ENCODE measurements around the gene CLEC18C.
"Not testable (repeated sequence)": the region's sequence is repeated elsewhere in the genome, so short reads cannot be mapped to it uniquely, and the experiment has no call there.

Gene CLEC18C

DNA sequence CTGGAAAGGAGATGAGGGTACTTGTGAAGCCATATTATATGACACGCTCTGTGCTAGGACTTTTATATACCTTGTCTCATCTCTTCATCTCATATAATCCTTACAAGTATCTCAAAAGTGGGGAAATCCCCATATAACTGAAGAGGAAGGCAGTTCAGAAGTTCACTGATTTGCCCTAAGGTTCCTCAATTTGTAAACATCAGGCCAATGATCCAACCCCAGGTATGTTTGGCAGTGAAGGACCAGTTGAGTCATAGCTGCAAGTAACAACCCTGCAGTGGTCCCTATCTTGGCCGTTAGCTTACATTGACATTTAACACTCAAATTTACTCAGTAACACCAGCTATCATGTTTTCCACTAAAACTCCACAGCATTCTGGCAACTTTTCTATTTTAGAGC is 45.0 kb downstream of the CLEC18C start:
- not testable (repeated sequence) for DNase-seq

DNA sequence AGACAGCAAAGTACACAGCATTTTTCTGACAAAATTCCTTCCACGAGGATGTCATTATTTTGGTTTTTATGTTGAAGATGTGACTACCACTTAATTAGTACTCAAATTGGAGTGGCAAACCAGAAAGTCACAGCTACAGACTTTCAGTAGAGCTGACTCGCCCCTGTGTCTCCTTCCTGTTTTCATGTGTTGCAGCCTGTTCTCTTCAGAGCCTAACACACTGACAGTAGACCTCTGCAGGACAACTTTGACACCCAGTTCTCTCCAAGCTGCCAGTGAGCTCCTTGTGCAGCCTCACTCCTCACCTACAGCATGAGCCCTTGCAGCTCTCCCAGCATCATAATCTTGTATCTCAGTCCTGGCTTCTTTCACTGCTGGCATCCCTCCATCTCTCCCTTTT is 49.0 kb downstream of the CLEC18C start:
- not testable (repeated sequence) for DNase-seq

DNA sequence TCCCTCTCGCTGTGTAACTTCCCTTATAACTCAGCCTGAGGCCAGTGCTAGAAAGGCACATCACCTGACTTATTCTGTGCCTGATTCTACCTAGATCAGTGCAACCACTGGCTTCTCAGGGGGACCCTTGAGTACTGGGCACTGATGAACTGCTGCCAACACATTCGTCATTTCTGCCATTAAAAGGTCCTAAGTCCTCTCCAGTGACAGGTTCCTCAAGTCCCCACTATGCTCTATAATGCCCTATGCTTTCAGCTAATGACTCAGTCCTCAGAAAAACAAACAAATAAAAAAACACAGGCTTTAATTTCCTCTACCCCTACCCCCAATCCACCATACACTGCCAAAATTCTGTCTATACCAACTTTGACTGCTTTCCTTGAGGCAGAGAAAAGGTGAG is 49.6 kb downstream of the CLEC18C start:
- not testable (repeated sequence) for DNase-seq

DNA sequence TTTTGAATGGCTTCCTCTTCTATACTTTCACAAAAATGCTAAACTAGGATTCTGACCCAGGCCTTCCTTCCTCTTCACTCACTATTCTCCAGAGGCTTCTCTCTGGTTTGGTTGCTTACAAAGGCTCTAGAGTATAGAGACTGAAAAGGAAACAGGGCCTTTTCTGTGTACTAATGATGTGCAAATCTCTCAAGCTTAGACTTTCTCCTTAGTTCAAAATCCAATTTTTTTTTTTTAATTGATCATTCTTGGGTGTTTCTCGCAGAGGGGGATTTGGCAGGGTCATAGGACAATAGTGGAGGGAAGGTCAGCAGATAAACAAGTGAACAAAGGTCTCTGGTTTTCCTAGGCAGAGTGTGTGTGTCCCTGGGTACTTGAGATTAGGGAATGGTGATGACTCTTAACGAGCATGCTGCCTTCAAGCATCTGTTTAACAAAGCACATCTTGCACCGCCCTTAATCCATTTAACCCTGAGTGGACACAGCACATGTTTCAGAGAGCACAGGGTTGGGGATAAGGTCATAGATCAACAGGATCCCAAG is 50.5 kb downstream of the CLEC18C start:
- not testable (repeated sequence) for DNase-seq

DNA sequence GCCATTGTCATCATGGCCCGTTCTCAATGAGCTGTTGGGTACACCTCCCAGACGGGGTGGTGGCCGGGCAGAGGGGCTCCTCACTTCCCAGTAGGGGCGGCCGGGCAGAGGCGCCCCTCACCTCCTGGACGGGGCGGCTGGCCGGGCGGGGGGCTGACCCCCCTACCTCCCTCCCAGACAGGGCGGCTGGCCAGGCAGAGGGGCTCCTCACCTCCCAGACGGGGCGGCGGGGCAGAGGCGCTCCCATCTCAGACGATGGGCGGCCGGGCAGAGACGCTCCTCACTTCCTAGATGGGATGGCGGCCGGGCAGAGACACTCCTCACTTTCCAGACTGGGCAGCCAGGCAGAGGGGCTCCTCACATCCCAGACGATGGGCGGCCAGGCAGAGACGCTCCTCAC is 51.1 kb downstream of the CLEC18C start:
- DNase-seq = not testable (repeated sequence)

DNA sequence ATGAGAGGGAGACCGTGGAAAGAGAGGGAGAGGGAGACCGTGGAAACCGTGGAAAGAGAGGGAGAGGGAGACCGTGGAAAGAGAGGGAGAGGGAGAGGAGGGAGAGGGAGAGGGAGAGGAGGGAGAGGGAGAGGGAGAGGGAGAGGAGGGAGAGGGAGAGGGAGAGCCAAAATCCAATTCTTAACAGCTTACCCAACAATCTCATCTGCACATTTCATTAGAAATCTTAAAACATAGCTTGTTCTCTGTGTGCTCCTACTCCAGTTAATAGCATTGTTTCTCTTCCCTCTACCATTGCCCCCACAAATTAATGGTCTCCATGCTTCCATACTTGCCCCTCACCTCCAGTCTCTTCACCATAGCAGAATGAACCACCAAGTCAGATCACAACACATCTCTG is 51.8 kb downstream of the CLEC18C start:
- not testable (repeated sequence) for DNase-seq

DNA sequence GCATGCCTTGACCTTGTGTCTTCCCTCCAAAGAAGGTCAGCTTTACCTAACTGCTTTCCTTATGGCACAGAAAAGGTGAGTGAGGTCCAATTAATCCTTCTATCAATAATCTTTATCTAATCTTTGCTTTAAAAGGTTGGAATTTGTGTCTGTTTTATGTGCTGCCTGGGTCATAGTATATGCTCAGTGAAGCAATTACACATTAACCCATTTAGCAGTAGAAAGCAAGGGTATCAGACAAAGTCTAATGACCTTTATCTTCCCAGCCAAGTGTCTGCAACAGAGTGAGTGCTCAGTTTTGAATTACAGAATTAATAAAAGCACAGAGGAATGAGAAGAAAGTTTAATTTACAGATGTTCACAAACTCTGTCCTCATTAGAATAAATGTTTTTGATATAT is 52.4 kb downstream of the CLEC18C start:
- not testable (repeated sequence) for DNase-seq

DNA sequence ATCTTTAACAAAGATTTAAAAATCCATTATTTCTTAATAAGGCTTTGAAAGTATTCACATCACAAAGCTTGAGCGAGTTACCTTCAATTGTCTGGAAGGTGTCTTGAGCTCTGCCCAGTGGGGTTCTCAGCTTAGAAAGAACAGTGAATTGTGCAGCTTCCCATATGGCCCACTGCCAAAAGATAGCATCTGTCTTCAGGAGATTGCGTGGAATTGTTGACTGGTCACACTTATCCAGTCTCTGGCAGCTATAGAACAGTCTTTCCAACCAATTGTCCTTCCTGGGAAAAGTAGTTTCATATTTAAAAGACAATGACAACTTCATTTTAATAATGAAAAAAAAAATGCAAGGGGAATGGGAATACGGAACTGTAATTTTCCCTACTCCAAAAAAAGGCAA is 58.2 kb downstream of the CLEC18C start:
- not testable (repeated sequence) for DNase-seq
